T-helper 1 cell treated with Interleukin-12 subunit alpha and Interleukin-12 subunit beta and Interleukin-4 antibody, amounts not matched to agents 30 μg/mL and 1 μg/mL, for 36 hours (primary cell): ENCODE measurements around the gene ATP23.

Experiments
- H3K27ac Mint-ChIP-seq: one replicate; pipeline ENCODE4 v1.8.0; 2021; ENCODE audit warnings: mild to moderate bottlenecking, mixed read lengths
- H3K27me3 Mint-ChIP-seq: one replicate; pipeline ENCODE4 v1.8.0; 2021; ENCODE audit warnings: low read depth, mixed read lengths
- H3K36me3 Mint-ChIP-seq: one replicate; pipeline ENCODE4 v1.8.0; 2021; ENCODE audit warnings: low read depth, mixed read lengths
- H3K4me1 Mint-ChIP-seq: one replicate; pipeline ENCODE4 v1.8.0; 2021; ENCODE audit warnings: low read depth, mixed read lengths
- H3K4me3 Mint-ChIP-seq: one replicate; pipeline ENCODE4 v1.8.0; 2021; ENCODE audit warnings: mild to moderate bottlenecking, moderate library complexity, mixed read lengths
- H3K9me3 Mint-ChIP-seq: one replicate; pipeline ENCODE4 v1.8.0; 2021; ENCODE audit warnings: mixed read lengths

The ATP23 gene, protein sequence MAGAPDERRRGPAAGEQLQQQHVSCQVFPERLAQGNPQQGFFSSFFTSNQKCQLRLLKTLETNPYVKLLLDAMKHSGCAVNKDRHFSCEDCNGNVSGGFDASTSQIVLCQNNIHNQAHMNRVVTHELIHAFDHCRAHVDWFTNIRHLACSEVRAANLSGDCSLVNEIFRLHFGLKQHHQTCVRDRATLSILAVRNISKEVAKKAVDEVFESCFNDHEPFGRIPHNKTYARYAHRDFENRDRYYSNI

DNA sequence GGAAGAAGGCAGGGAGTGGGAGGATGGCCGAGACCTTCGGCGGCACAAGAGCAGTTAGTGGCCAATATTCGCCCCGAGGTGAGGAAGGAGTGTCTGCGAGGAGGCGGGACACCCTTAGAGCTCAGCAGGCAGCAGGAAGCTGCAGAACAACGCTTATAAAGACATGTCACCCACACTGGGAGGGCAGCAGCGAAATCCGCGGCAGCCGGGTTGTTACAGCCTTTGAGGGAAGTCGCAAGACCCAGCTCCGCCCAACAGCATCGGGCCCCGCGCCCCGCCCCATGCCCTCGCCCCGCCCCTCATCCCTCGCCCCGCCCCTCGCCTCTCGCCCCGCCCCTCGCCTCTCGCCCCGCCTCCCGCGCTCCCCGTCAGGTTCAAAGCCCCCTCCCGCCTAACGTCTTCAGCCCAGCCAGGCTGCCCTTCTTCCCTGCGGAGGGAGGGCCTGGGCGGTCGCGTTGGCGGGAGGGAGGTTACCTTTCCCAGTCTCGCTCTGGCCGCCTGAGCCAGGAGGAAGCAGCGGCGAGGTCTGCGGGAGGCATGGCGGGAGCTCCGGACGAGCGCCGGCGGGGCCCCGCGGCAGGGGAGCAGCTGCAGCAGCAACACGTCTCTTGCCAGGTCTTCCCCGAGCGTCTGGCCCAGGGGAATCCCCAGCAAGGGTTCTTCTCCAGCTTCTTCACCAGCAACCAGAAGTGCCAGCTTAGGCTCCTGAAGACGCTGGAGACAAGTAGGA lies at the start of gene ATP23:
Gene ATP23, plus strand, starts transcription at position 403 of the 730 bp plus-strand sequence. Its CDS starts 135 bp downstream, at position 538.
- Mint-ChIP-seq H3K9me3 (no peaks in the 10 kb centered on the region), H3K27ac (peak within 1 kb of the TSS; percentile 96)

DNA sequence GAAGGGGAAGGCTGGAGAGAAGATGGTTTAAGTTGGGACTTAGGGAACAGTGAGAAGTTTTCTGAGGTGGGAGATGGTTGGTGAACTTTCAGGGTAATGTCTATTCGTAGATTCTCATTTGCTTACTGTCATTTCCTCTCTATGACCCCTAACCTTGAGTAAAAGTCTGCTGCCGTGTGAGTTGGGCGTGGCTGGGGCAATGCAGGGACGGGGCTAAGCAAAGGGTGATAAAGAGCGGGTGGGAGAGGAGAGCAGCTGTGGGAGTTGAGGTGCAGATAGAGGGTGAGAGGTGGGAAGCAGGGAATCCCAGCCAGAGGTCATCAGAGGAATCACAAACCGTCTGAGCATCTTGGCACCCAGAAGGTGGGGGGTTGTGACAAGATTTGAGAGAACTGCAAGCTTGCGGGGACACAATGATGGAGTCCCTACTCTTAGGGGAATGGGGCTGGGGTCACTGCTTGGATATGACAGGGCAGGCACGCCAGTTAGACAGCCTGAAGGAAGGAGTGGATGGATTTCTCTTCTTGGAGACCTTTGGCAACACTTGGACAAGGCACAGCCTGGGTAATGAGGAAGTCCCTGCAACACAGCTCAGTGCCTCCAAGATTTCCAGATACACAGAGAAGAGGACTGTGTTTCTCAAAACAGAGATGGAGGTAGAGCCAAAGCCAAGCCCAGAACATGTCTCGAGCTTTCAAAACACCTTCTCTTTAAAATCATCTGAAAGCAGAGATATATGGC lies 49.0 kb upstream of the ATP23 start:
- Mint-ChIP-seq H3K27me3 (no peaks in the 10 kb centered on the region), H3K27ac (no peak overlapping the region), H3K4me1 (peaks cover 43% of the 10 kb centered on the region), H3K9me3 (no peaks in the 10 kb centered on the region), H3K4me3 (no peak overlapping the region), H3K36me3 (peaks cover 2% of the 10 kb centered on the region)

More for the DNA sequence above, at the start of gene ATP23:
- H3K4me1 Mint-ChIP-seq, result peaks cover 32% of the 10 kb centered on the region
- no peaks in the 10 kb centered on the region for H3K27me3 Mint-ChIP-seq
- H3K4me3 Mint-ChIP-seq, result peak within 1 kb of the TSS; percentile 88
- peaks cover 3% of the 10 kb centered on the region for H3K36me3 Mint-ChIP-seq

DNA sequence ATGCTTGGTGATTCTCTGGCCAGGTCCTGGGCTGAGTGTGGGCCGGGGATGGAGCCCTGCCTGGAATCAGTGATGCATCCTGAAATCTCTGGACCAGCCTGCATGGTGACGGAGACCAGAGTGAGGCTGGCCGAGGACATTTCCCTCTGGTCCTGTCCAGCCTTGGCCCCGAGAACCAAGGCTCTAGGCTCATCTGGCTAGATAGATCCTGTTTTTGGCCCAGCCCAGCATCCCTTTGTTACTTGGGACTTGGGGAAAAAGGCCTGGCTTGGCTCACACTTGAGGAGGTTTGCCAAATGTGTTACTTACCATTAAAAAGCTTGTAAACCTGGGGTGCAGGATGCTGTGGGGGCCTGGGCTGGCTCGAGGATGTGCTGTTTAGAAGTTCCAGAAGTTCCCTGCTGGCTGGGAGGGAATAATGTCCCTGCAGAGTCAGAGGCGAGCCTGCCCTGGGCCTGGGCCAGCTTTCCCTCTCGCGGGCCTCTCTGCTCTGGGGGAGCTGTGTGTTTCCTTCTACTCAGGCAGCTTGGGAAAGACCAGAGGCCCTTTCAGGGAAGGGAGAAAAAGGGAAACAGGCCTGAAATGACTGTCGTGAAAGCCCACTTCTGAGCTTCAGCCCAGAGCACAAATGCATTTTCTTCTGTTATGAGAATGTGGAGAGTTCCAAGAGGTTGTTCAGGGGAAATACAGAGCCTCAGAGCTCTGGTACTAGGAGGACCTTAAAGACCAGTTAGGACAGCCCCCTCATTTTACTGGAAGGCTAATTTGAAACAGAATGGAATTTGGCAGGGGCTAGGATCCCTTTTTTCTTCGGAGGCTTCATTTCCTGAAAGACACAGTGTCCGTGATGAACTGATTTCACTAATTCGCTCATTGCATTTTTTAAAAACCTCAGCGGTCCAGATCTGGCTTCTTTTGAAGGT lies 47.7 kb upstream of the ATP23 start:
- no peak overlapping the region for H3K27ac Mint-ChIP-seq
- peaks cover 2% of the 10 kb centered on the region for H3K36me3 Mint-ChIP-seq
- H3K27me3 Mint-ChIP-seq, result no peaks in the 10 kb centered on the region
- no peaks in the 10 kb centered on the region for H3K9me3 Mint-ChIP-seq
- H3K4me3 Mint-ChIP-seq, result no peak overlapping the region
- peaks cover 45% of the 10 kb centered on the region for H3K4me1 Mint-ChIP-seq

DNA sequence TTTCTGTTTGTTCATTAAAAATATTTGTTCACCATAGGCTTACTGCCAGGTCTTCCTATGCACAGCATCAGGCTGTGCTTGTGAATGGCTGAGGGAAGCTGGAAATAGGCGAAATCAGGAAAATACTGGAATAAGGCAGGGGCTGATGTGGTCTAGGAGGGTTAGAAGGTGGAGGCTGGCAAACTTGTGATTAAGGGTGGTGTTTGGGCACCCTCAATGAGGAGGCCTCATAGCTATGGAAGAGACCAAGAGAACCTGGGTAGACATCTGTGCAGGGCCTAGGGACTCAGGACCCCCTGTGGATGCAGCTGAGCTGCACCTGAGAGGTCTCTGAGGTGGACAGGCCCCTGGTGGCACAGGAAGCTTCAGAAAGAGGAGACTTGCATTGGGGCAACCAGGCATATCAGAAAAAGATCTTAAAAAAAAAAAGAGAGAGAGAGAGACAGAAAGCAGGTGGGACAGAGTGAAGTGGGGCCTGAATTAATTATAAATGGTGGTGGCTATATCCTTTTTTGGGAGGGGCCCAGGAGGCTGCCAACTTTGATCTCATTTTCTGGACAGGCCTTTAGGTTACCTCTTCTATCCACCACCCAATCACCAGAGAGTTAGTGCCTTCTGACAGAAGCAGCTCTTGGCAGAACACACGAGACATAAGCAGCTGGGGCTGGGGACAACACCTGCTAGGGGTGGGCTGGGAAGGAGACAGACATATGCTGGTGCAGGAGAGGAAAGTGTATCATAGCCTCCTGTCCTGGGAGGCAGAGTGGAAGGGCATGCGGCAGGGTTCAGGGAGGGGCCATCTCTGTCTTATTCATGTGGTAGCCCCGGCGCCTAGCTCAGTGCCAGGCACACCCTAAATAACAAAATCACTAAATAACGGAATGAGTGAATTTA lies 46.7 kb upstream of the ATP23 start:
- peak overlapping the region; percentile 21 for H3K27ac Mint-ChIP-seq
- H3K27me3 Mint-ChIP-seq, result no peaks in the 10 kb centered on the region
- H3K9me3 Mint-ChIP-seq, result no peaks in the 10 kb centered on the region
- H3K36me3 Mint-ChIP-seq, result peaks cover 2% of the 10 kb centered on the region
- peaks cover 53% of the 10 kb centered on the region for H3K4me1 Mint-ChIP-seq
- H3K4me3 Mint-ChIP-seq, result no peak overlapping the region

DNA sequence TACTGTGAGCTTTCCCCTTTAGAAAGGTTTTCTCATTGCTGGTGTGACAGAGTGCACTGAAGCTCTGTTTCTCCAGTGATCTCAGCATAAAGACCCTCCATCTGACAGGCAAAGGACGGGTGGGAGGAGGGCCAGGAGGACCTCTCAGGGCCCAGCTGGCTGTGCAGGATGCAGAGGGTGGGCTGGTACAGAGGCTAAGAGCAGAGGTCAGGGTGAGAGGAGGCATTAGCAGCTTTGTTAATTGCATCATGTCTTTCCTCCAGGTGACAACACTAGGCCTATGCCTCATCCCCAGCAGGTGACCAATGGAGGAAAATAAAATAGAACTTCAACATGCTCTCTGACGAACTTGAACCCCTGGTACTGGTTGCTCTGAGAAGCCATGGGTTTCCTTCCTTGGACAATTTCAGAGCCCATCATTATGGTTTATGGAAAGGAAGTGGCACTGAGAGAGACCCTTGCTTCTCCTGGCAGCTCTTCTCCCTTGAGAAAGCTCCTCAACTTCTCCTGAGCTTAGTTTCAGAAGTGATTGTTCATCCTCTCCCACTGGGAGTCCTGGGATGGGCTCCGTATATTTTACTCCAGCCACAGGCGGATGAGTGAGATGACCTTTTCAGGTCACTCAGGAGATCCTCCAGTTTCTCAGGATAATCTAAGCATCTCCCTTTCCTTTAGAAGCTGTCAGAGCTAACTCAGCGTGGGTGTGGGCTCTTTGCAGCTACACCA lies 45.8 kb upstream of the ATP23 start:
- H3K36me3 Mint-ChIP-seq, result peaks cover 2% of the 10 kb centered on the region
- H3K27ac Mint-ChIP-seq, result no peak overlapping the region
- H3K4me1 Mint-ChIP-seq, result peaks cover 53% of the 10 kb centered on the region
- peak overlapping the region; percentile 36 for H3K4me3 Mint-ChIP-seq
- H3K27me3 Mint-ChIP-seq, result no peaks in the 10 kb centered on the region
- H3K9me3 Mint-ChIP-seq, result no peaks in the 10 kb centered on the region

DNA sequence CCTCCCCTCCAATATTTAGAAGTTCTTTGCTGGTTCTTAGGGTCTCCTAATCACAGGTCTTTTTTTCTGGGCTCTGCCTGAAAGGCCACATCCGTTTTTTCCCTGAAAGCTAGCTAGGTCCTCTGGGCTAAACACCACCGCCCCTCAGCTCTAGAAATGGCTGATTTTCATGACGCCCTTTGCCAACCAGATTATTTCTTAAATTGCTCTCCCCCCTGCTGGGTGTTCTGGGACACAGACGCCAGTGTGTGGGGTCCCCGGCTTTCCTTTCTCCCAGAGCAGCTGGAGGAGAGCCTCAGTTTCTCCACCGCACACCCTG lies 45.3 kb upstream of the ATP23 start:
- Mint-ChIP-seq H3K36me3 (peaks cover 2% of the 10 kb centered on the region), H3K4me3 (peak overlapping the region; percentile 36), H3K27me3 (no peaks in the 10 kb centered on the region), H3K9me3 (no peaks in the 10 kb centered on the region), H3K27ac (no peak overlapping the region), H3K4me1 (peaks cover 53% of the 10 kb centered on the region)

DNA sequence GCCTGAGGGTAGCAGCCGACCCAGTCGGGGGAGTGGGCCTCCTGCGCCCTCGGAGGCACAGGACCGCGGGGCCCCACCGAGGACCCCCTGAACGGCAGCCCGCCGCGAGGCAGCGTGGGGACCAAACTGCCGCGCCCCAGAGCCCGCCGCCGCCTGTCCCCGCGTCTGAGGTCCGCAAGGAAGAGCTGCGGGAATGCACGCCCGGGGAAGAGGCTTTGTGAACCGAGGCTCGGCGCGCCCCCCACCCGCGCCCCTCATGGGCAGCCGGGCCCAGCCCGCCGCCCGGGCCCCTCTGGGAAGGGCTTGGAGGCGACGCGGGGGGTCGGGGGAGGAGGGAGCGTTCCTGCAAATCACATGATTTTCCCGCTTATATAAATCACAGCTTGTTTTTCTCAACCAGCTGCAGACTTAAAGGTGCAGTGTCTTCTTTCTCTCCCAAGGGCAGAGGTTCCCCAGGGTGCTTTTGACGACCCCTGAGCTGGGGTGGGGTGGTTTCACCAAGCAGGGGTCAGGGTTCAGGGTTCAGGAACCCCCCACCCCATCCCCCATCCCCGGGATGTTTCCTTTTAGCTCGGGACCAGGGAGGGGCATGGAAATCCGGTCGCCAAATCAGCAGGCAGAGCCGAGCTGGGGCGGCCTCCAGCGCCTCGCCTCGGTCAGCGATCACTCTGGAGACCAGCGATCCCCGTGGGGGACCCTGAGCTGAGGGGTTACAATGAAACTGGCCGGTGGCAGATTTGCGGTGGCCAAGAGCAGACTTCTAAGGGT lies 44.7 kb upstream of the ATP23 start:
- Mint-ChIP-seq H3K27ac (peak overlapping the region; percentile 99), H3K27me3 (no peaks in the 10 kb centered on the region), H3K4me1 (peaks cover 54% of the 10 kb centered on the region), H3K36me3 (peaks cover 2% of the 10 kb centered on the region), H3K4me3 (peak overlapping the region; percentile 78), H3K9me3 (no peaks in the 10 kb centered on the region)

DNA sequence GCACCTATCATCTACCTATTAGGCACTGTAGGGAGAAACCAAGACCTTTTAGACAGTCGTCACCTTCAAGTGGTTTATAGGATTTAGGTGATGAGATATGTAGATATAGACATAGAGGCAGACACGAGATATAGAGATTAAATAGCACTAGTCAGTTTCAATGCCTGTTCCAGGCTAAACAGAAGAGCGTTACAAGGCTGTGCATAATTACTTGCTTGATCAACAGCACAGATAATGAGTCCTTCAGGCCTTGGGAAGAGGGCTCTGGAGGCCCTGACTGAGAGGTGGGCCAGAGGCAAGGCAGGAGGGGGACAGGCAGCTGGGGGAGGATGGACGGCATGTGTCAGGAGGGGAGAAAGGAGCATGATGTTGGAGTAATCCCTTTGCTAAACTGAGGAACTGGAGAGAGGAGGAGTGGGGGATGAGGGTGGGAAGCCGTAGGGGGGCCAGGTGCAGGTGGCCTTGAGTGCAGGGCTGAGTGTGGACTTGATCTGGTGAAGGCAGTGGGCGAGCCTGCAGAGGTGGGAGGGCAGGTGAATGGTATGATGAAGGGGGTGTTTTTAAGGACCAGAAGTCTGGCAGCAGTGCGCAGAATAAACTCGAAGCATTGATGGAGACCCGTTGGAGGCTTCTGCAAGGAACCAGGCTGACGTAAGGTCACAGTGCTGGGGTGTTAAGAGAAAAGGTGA lies 43.9 kb upstream of the ATP23 start:
- Mint-ChIP-seq H3K9me3 (no peaks in the 10 kb centered on the region), H3K4me3 (peak overlapping the region; percentile 78), H3K27me3 (no peaks in the 10 kb centered on the region), H3K36me3 (peaks cover 2% of the 10 kb centered on the region), H3K4me1 (peaks cover 54% of the 10 kb centered on the region), H3K27ac (peak overlapping the region; percentile 99)

DNA sequence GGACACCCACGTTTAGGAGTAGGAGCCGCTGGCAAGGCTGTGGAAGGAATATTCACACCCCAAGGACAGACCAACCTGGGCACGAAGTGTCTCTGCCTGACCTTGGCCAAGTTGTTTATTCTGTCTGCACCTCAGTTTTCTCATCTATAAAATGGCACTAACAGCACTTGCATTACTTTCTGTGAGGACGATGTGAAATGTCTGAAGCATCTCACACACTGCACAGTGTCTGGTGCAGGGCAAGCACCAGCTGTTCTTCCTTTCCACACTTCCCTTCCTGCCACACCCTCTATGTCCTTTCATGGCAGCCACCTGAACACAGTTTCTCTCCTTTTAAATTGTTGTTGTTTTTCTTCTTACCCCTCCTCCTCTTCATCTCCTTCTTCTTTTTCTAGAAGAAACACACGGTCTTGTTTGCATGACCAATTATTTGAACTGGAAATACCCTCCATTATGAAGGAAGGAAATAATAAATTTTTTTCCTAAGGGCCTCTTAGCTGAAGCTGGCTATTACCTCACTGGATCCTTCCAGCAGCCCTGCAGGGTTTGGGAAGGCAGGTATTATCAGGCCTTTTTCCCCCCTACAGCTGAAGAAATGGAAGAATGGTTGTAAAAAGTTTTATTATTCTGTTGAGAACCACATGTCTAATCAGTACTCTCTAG lies 42.9 kb upstream of the ATP23 start:
- Mint-ChIP-seq H3K4me3 (peak overlapping the region; percentile 78), H3K4me1 (peaks cover 54% of the 10 kb centered on the region), H3K36me3 (peaks cover 2% of the 10 kb centered on the region), H3K27ac (peak overlapping the region; percentile 99), H3K27me3 (no peaks in the 10 kb centered on the region), H3K9me3 (no peaks in the 10 kb centered on the region)

DNA sequence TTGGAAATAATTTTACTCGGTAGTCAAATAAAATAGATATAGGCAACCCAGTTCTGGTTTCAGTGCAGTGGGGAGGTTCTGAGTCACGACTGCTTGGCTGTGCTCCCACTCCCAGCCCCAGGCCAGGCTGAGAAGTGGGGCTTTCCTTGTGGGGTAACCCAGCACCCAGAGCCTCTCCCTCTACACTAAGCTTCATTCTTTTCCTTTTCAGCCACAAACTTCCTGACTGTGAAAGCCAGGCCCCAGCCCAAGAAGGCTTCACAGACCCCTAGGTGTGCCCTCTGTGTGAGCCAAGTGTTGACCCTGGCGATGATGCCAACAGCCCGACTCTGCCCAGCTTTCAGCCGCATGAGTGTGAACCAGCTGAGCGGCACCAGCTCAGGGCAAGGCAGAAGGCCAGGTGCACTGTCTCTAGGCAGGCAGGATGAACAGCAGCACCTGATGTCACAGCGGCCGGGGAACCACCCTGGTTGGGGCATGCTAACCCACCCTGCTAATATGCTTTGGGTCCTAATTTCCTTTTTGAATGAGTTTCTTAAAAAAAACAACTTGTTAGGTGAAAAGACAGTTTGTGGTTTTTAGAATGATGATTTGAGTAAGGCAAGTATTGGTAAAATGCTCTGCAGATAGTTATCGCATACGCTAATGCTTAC lies 42.2 kb upstream of the ATP23 start:
- H3K4me1 Mint-ChIP-seq, result peaks cover 53% of the 10 kb centered on the region
- peak overlapping the region; percentile 78 for H3K4me3 Mint-ChIP-seq
- no peaks in the 10 kb centered on the region for H3K9me3 Mint-ChIP-seq
- peak overlapping the region; percentile 99 for H3K27ac Mint-ChIP-seq
- no peaks in the 10 kb centered on the region for H3K27me3 Mint-ChIP-seq
- H3K36me3 Mint-ChIP-seq, result peaks cover 2% of the 10 kb centered on the region

DNA sequence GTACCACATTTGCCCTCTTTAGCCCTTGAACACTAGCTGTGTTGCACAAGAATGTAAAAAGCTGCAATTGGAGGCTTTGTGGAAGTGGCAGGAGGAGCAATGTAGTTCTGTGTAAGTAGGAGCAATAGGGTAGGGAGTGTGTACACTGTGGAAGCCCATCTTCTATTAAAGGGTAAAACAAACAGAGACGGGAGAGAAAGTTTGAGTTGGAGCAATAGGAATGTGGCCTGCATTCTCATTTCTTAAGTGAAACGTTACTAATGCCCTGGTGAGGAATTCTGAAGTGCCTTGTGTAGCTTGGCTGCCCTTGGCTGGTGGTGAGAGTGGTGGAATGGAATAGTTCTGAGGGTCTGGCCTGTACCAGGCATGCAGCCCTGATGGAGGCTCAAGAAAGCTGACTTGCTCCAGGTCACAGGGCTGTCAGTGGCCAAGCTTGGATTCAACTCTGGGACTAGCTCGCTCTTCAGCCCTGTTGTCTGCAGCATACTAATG lies 38.8 kb upstream of the ATP23 start:
- Mint-ChIP-seq H3K27ac (no peak overlapping the region), H3K4me3 (no peak overlapping the region), H3K27me3 (peaks cover 21% of the 10 kb centered on the region), H3K9me3 (no peaks in the 10 kb centered on the region), H3K36me3 (no peaks in the 10 kb centered on the region), H3K4me1 (peaks cover 33% of the 10 kb centered on the region)
